ENCODE data around the gene STX8. TPM values are rescaled to one million over a fixed set of nuclear protein-coding genes. Genes with fewer than 3 reads are reported as not detected.
A peak's percentile ranks its signal among the peaks of the same experiment; 100 is the strongest.

STX8 gene
- total and polyA plus RNA-seq, 8 donors: 51.9 to 63.4 (median 56.5) TPM

DNA sequence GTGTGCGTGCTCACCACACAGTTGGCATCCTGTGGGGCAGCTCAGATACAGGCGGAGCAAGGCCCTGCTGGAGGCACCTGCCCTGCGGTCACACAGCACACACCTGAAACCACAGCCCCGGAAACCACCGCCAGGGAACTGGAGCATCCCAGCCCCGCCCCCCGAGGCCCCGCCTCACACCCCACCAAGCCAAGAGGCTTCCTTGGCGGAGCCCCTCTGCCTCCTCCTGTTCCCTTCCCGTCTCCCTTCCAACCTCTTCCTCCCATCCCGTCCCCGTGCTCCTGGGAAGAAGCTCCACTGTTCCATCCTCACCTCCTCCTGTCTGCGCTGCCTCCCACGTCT, 348.9 kb downstream of the STX8 start:
- Histone ChIP-seq H3K36me3 (no peaks in the 10 kb centered on the region), H3K4me1 (no peaks in the 10 kb centered on the region), H3K4me3 (no peak overlapping the region), H3K9me3 (no peaks in the 10 kb centered on the region), H3K27ac (no peak overlapping the region), H3K27me3 (peaks cover 0 to 26% of the 10 kb centered on the region in 2 donors)
- TF ChIP-seq, protein P1, sequence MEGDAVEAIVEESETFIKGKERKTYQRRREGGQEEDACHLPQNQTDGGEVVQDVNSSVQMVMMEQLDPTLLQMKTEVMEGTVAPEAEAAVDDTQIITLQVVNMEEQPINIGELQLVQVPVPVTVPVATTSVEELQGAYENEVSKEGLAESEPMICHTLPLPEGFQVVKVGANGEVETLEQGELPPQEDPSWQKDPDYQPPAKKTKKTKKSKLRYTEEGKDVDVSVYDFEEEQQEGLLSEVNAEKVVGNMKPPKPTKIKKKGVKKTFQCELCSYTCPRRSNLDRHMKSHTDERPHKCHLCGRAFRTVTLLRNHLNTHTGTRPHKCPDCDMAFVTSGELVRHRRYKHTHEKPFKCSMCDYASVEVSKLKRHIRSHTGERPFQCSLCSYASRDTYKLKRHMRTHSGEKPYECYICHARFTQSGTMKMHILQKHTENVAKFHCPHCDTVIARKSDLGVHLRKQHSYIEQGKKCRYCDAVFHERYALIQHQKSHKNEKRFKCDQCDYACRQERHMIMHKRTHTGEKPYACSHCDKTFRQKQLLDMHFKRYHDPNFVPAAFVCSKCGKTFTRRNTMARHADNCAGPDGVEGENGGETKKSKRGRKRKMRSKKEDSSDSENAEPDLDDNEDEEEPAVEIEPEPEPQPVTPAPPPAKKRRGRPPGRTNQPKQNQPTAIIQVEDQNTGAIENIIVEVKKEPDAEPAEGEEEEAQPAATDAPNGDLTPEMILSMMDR (IDR thresholded peaks at IDR 0.05): no peak
- DNase-seq: peak in 1 of 4 donors; percentile 51
- intact Hi-C loops (cut with DNase I): no loop called here
- ATAC-seq: no peak

DNA sequence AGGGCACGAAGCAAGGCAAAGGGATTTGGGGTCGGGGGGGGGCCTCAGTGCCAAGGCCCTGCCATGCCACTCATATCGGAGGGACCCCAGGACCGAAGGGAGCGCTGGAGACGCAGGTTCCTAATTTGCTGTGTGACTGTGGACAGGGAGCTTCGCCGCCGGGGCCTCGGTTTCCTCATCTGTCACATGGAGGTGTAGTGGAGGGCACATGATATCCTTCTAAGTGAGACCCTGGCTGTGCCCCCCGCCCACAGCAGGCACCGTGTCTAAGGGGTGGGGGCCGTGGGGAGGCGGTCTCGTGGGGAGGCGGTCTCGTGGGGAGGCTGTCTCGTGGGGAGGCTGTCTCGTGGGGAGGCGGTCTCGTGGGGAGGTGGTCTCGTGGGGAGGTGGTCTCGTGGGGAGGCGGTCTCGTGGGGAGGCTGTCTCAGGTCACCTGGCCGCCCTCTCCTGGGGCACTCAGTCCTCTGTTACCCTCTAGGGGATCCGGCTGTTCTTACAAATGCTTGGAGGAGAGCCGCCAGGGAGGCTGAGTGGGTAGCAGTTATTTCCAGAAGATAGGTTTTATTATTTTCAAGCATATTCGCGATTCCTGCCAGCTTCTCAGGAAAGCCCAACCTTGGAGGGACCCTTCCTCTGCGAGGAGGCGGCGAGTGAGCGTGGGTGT, 349.4 kb downstream of the STX8 start:
- DNase-seq (peak in 1 of 4 donors; percentile 65), ATAC-seq (no peak)
- Histone ChIP-seq H3K36me3 (no peaks in the 10 kb centered on the region), H3K27ac (no peak overlapping the region), H3K27me3 (peaks cover 0 to 21% of the 10 kb centered on the region in 2 donors), H3K4me1 (no peaks in the 10 kb centered on the region), H3K9me3 (no peaks in the 10 kb centered on the region), H3K4me3 (no peak overlapping the region)
- intact Hi-C loops (cut with DNase I): no loop called here
- TF ChIP-seq, protein P1 (IDR thresholded peaks at IDR 0.05): no peak

DNA sequence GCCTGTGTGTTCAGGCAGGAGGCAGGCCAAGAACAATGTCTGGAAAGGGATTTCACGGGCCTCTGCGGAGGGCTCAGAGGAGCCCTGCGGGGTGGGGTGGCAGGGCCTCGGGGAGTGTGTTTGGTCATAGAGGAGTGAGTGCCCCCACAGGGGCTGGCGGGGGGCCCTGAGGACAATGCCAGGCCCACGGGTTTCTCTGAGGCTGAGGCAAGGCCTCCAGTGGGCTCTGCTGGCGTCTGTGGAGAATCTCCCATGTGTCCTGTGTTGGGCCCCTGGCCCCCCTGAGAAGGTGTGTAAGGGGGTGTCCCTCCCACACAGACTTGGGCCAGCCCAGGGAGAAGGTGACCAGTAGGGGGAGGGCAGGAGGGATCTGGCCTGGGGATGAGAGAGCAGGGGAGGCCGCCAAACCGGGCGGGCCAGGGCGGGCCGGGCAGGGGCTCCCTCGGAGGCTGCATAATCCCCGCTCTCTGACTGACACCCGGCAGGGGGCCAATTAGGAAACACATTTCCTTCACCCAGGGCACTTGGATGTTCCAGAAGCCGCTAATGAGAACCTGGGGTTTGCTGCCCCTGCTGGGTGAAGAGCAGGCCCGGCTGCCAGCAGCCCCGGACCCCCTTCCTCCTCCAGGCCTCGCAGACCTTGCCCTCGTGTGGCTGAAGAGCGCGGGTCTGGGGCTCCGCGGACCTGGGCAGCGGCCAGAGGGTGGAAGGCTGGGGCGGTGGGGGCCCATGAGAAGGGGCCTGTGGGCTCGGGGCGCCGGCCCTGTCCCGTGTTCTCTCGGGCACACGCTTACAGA, 350.1 kb downstream of the STX8 start:
- H3K4me3 ChIP-seq: no peak overlapping the region
- intact Hi-C loops (cut with DNase I): no loop called here
- TF ChIP-seq, protein P1 (IDR thresholded peaks at IDR 0.05): no peak
- DNase-seq (no peak), ATAC-seq (no peak)
- H3K4me1 ChIP-seq: no peaks in the 10 kb centered on the region
- peaks cover 0 to 14% of the 10 kb centered on the region in 2 donors for H3K27me3 ChIP-seq
- no peaks in the 10 kb centered on the region for H3K36me3 ChIP-seq
- no peak overlapping the region for H3K27ac ChIP-seq
- H3K9me3 ChIP-seq: no peaks in the 10 kb centered on the region

DNA sequence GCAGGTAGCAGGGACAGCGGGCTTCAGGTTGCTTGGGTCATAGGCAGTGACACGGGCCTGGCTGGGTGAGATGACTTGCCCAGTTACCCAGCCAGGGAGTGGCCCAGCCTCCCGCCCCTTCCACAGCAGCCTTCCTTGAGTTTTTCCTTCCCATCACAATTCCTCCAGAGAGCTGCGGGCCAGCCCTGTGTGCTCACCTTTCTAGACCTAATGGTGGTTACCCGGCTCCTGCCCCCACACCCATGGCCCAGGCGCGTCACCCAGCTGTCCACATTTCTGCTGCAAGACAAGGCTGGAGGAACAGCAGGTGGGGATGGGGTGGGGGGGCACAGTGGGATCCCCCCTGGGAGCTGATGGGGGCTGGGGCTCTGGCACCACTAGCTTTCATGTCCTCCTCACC, 351.1 kb downstream of the STX8 start:
- Histone ChIP-seq H3K27me3 (peaks cover 0 to 10% of the 10 kb centered on the region in 2 donors), H3K4me1 (no peaks in the 10 kb centered on the region), H3K27ac (no peak overlapping the region), H3K4me3 (no peak overlapping the region), H3K9me3 (no peaks in the 10 kb centered on the region), H3K36me3 (no peaks in the 10 kb centered on the region)
- peak in 1 of 4 donors; percentile 67 for DNase-seq
- no peak for ATAC-seq
- TF ChIP-seq, protein P1 (IDR thresholded peaks at IDR 0.05): no peak
- intact Hi-C loops (cut with DNase I): no loop called here

DNA sequence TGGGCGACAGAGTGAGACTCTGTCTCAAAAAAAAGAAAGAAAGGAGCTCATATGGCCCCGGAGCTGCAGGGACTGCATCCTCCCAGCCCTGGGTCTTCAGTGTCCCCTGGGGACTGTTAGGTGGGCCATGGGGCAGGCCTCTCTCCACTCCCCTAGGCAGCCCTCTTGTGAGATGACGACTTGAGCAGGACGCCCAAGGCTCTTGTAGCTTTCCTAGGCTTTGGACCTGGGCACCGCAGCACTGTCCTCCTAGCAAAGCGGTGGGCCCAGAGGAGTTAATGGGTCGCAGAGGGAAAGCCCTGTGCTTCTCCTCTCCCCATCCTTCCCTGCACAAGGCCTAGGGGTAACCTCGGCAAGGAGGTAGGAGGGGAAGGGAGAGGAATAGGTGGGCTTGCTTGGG, 352.1 kb downstream of the STX8 start:
- H3K27ac ChIP-seq: no peak overlapping the region
- TF ChIP-seq, protein P1 (IDR thresholded peaks at IDR 0.05): no peak
- no peaks in the 10 kb centered on the region for H3K9me3 ChIP-seq
- ATAC-seq (no peak), DNase-seq (peak in 1 of 4 donors; percentile 40)
- no peak overlapping the region for H3K4me3 ChIP-seq
- H3K27me3 ChIP-seq: peaks cover 0 to 10% of the 10 kb centered on the region in 2 donors
- H3K4me1 ChIP-seq: no peaks in the 10 kb centered on the region
- H3K36me3 ChIP-seq: no peaks in the 10 kb centered on the region
- intact Hi-C loops (cut with DNase I): no loop called here

Data from left lung (tissue), 10 donors.